Aorta (tissue), 5 donors: Measurements from ENCODE around the gene MAP3K5. TPM values are rescaled to one million over a fixed set of nuclear protein-coding genes. Genes with fewer than 3 reads are reported as not detected.

Source experiments
- ATAC-seq: fragments of 200-7000 bp; cut with Tn5 transposase; one replicate; pipeline ENCODE4 v1.9.1; 2022; ENCODE audit warnings: moderate library complexity; ENCODE audit not compliant: low FRiP score
- DNase-seq, 2 donors: peaks; one replicate each; pipeline ENCODE4 v3.0.0-alpha.2; 2020
- H3K27ac ChIP-seq, 2 donors: one replicate each; pipeline ENCODE4 v1.5.1; 2013; ENCODE audit warnings: low read length in 2 of 2, mild to moderate bottlenecking in 2 of 2, moderate library complexity in 2 of 2, control low read depth in 1 of 2, inconsistent platforms in 1 of 2, low read depth in 1 of 2
- H3K27me3 ChIP-seq, 2 donors: one replicate each; pipeline ENCODE4 v1.6.1; 2013; ENCODE audit warnings: control low read depth in 1 of 2, low read length in 1 of 2, mild to moderate bottlenecking in 1 of 2, moderate library complexity in 1 of 2; ENCODE audit not compliant: insufficient read depth in 2 of 2, control insufficient read depth in 1 of 2
- H3K36me3 ChIP-seq, 2 donors: one replicate each; pipeline ENCODE4 v1.6.1; 2013; ENCODE audit warnings: control low read depth in 1 of 2, low read length in 1 of 2, mild to moderate bottlenecking in 1 of 2; ENCODE audit not compliant: insufficient read depth in 2 of 2, control insufficient read depth in 1 of 2
- H3K4me1 ChIP-seq, 2 donors: one replicate each; pipeline ENCODE4 v1.6.1; 2013; ENCODE audit warnings: low read length in 2 of 2, control low read depth in 1 of 2, mild to moderate bottlenecking in 1 of 2, moderate library complexity in 1 of 2; ENCODE audit not compliant: insufficient read depth in 2 of 2, control insufficient read depth in 1 of 2
- H3K4me3 ChIP-seq, 2 donors: one replicate each; pipeline ENCODE4 v1.5.1; 2013; ENCODE audit warnings: low read length in 2 of 2, control low read depth in 1 of 2, mild to moderate bottlenecking in 1 of 2
- H3K9me3 ChIP-seq: one replicate; pipeline ENCODE4 v1.6.1; 2013; ENCODE audit warnings: mild to moderate bottlenecking, low read length; ENCODE audit not compliant: control insufficient read depth
- WGBS, 2 donors: extraction: QIAGEN DNeasy Blood & Tissue Kit; methylation state at CpG; one replicate each; pipeline ENCODE4 v1.1.7; 2013; 5-methylcytosine and 5-hydroxymethylcytosine counted together
- intact Hi-C, 2 donors: fragments of 100-400 bp; cut with DNase I; formaldehyde crosslinking; loops; one replicate each; pipeline versions ENCODE4 v1.14.2 to v1.15.0; 2022
- polyA plus RNA-seq, 2 donors: library from polyadenylated mRNA; stranded (reverse); fragments of 200-250 nt; gene quantifications; one replicate each; pipeline ENCODE4 v1.2.3, GENCODE V29; 2013
- total RNA-seq, 2 donors: library from RNA; stranded (reverse); fragmentation: NEBNext Ultra II Directional; extraction: Animal tissue kit (Norgen Biotek cat#: 25700); gene quantifications; one replicate each; pipeline ENCODE4 v1.2.1, GENCODE V29; 2021
- donor health status: healthy with polysubstance abuse.
- donor health status: Bipolar disorder and iron deficiency.
- donor health status: DM: no; HTN: no; CAD: no.
- donor health status: DM: no; HTN: no; CAD: no.
- donor health status: DM: yes; HTN: yes; CAD: no.

MAP3K5 gene
- total and polyA plus RNA-seq, 4 donors = 16.2 to 48.4 (median 35.7) TPM

DNA sequence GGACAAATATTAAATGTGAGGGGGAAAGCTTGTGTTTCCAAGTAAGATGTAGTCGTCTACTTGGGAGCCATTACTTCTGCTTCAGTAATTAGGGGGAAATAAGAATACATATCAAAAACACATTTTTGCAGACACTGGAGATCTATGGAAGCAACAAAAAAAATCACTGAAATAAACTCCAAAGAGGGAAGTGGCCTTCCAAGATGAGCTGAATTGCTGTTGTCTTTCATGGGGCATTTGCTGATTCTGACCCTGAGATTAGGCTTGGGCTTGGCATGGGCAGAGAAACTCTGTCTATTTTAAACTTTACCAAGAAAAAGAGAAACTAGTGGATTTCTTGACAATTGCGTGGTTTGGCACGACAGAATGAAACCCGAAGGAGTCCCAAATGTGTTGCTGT is 120.1 kb downstream of the MAP3K5 start:
- H3K9me3 ChIP-seq = no peaks in the 10 kb centered on the region
- no peak overlapping the region for H3K4me3 ChIP-seq
- no peak for ATAC-seq
- 34 to 45% methylated on average over 4 of the region's 4 CpGs for WGBS, 2 donors
- H3K27ac ChIP-seq = peak overlapping the region in 1 of 2 donors; percentile 10
- peaks cover 3% of the 10 kb centered on the region in 2 donors for H3K4me1 ChIP-seq
- intact Hi-C loops = no loop called here
- H3K36me3 ChIP-seq = peaks cover 0 to 2% of the 10 kb centered on the region in 2 donors
- no peaks in the 10 kb centered on the region for H3K27me3 ChIP-seq
- no peak for DNase-seq

DNA sequence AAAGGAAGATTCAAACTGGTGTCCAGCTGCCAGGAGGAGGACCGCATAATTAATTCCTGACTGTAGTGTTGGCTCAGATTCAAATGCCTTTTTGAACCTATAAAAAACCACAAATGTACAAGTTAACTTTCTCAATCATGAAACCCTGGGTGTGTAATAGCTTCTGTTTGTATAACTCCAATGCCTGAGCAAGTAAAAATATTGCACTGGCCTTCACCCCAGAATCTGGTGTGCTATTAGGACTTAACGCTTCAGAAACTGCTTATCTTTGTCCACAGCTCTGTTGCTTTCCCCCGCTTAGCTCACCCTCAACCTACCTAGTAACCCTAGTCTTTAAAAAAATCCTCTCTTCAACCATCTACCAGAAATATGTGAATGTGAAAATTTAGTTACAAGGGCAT is 123.0 kb downstream of the MAP3K5 start:
- no peak overlapping the region for H3K4me3 ChIP-seq
- H3K36me3 ChIP-seq = peaks cover 0 to 2% of the 10 kb centered on the region in 2 donors
- DNase-seq (no peak), ATAC-seq (no peak)
- H3K27ac ChIP-seq = no peak overlapping the region
- H3K9me3 ChIP-seq = no peaks in the 10 kb centered on the region
- intact Hi-C loops = no loop called here
- 31 to 34% methylated on average over 3 of the region's 3 CpGs for WGBS, 2 donors
- H3K27me3 ChIP-seq = no peaks in the 10 kb centered on the region
- peaks cover 3% of the 10 kb centered on the region in 2 donors for H3K4me1 ChIP-seq

DNA sequence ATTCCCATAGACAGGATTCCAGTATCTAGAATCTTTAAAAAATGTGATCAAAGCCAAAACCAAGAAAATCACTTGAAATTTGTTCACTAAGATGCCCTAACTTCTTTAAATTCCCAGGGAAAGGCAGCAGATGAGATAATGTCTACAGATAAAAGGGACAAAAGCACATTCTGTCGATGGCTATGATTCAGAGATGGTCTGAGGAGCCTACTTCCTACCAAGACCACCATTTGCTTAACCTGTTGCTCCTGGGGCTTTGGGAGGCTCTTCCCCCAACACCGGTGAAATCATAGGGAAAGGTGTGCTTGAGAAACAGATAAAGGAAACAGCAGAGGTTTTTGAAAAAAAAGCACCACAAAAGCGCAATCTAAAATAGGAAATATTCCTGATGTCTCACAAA is 123.7 kb downstream of the MAP3K5 start:
- Histone ChIP-seq H3K9me3 (no peaks in the 10 kb centered on the region), H3K4me3 (no peak overlapping the region), H3K27ac (no peak overlapping the region), H3K36me3 (peaks cover 0 to 2% of the 10 kb centered on the region in 2 donors), H3K4me1 (peaks cover 3% of the 10 kb centered on the region in 2 donors), H3K27me3 (no peaks in the 10 kb centered on the region)
- DNase-seq = no peak
- ATAC-seq = no peak
- WGBS, 2 donors = 86 to 87% methylated on average over 3 of the region's 3 CpGs
- intact Hi-C loops = no loop called here

DNA sequence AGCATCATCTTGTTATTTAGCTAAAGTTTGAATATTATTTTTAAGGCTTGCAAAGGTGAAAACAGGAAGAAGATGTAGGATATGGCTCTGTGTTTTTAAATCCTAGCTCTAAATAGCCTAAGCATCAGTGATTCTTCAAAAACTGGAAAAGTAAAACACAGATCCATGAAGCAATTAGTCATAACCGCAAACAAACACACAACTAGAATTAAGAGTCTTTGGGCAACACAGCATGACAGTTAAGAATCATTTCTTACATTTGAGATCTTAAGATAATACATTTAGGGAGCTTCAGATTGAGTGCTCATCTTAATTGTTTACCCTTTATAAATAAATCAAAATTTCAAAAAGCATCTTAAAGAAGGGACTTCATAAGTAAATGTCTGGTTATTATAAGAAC is 126.2 kb downstream of the MAP3K5 start:
- DNase-seq = no peak
- 95 to 99% methylated on average over 1 of the region's 1 CpG for WGBS, 2 donors
- H3K9me3 ChIP-seq = no peaks in the 10 kb centered on the region
- intact Hi-C loops = no loop called here
- no peak for ATAC-seq
- no peak overlapping the region for H3K4me3 ChIP-seq
- no peaks in the 10 kb centered on the region for H3K27me3 ChIP-seq
- peaks cover 0 to 3% of the 10 kb centered on the region in 2 donors for H3K4me1 ChIP-seq
- peaks cover 0 to 2% of the 10 kb centered on the region in 2 donors for H3K36me3 ChIP-seq
- H3K27ac ChIP-seq = no peak overlapping the region

DNA sequence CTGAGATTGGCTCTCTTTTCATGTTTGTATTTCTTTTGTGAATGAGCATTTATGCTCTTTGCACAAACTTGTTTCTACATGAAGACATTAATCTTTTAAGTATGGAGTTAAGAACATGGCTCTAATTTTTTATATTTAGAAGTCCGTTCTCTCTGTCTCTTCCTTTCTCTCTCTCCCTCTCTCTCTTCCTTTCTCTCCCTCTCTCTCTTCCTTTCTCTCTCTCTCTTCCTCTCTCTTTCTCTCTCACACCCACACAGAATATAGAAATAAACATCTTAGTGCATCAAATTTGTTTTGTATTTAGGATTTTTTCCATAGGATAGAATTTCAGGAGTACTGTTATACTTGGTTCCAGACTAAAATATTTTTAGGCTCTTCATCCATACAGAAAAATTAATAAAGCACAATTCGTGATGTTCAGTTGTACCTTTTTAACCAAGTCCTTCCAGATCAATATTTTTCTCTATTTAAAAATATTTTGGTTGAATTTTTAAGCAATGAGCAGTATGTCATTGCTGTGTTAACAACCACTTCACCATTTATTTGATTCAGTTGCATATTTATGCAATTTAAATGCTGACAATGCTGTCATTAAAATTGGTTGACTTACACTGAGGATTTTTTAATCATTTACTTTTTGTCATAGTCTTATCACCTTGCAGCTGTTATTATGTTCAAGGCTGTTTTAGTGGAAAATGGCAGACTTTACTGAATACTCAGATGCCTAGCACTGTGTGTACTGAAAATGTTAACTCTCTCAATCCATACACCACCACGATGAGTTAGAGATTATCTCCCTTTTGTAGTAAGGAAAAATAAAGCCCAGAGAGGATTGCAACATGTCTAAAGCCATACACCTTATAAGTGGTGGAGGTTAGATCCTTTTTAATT is 129.7 kb downstream of the MAP3K5 start:
- WGBS, 2 donors = 88 to 91% methylated on average over 3 of the region's 3 CpGs
- Histone ChIP-seq H3K4me1 (no peaks in the 10 kb centered on the region), H3K4me3 (no peak overlapping the region), H3K27me3 (no peaks in the 10 kb centered on the region), H3K36me3 (peaks cover 0 to 2% of the 10 kb centered on the region in 2 donors), H3K27ac (no peak overlapping the region), H3K9me3 (no peaks in the 10 kb centered on the region)
- intact Hi-C loops = no loop called here
- ATAC-seq (no peak), DNase-seq (no peak)

DNA sequence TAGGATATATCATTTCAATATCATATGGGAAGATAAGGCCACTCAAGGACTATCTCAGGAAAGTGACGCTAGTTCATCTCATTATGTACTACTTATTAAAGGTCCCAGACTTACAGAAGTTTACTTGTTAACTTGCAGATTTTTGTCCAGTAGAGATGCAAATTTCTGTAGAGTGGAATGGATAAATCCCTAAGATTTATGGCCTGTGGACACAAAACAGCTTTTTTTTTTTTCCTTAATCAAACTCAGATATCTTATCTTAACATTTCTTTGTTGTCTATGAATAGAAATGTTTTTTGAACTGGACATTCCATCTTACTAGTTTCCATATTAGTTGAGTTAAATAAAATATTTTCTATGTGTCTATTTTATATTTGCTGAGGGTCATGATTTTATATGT is 131.6 kb downstream of the MAP3K5 start:
- DNase-seq = no peak
- Histone ChIP-seq H3K27me3 (no peaks in the 10 kb centered on the region), H3K4me1 (peaks cover 0 to 4% of the 10 kb centered on the region in 2 donors), H3K36me3 (peaks cover 0 to 2% of the 10 kb centered on the region in 2 donors), H3K27ac (no peak overlapping the region), H3K9me3 (no peaks in the 10 kb centered on the region), H3K4me3 (no peak overlapping the region)
- intact Hi-C loops = no loop called here
- no peak for ATAC-seq
- WGBS, 2 donors = 98 to 100% methylated on average over 1 of the region's 1 CpG

DNA sequence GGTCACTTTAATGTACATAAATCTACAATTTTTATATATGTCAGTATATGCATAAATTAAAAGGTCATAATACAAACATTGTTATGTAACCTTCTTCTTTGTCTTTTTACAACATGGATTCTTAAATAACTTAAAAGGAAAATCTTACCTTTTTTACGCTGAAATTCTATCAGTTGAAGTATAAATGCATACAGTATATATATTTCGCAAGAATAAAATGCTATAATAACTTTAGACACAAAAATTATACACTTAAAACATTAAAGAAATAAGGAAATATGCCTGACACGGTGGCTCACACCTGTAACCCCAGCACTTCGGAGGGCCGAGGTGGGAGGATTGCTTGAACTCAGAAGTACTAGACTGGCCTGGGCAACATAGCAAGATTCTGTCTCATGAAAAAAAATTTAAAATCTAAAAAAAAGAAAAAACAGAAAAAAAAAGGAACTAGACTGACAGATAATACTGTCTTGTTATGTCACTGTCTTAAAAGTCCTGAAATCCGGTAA is 132.2 kb downstream of the MAP3K5 start:
- no peak for DNase-seq
- WGBS, 2 donors = 95 to 98% methylated on average over 6 of the region's 6 CpGs
- Histone ChIP-seq H3K36me3 (peaks cover 0 to 2% of the 10 kb centered on the region in 2 donors), H3K27me3 (no peaks in the 10 kb centered on the region), H3K4me1 (peaks cover 0 to 4% of the 10 kb centered on the region in 2 donors), H3K27ac (no peak overlapping the region), H3K9me3 (no peaks in the 10 kb centered on the region), H3K4me3 (no peak overlapping the region)
- no peak for ATAC-seq
- intact Hi-C loops = no loop called here

DNA sequence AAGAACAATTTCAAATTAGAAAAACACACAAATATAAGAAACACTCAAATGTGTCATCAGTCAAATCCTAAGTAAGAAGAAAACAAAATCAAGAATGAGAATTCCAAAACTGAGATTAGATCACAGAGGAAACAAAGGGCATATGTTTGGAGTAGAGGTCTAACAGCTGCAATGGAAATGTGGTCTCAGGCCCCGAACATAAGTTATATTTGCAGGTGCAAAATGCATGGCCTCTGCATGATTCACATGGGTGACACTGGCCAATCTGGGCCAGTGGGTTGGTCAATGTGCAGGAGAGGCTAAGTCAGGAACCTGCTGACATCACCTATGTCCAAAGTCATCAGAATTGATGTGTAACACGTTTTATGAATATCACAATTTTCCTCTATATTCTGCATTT is 133.6 kb downstream of the MAP3K5 start:
- peaks cover 0 to 4% of the 10 kb centered on the region in 2 donors for H3K4me1 ChIP-seq
- WGBS, 2 donors = 79 to 89% methylated on average over 2 of the region's 2 CpGs
- intact Hi-C loops = no loop called here
- no peaks in the 10 kb centered on the region for H3K9me3 ChIP-seq
- H3K4me3 ChIP-seq = no peak overlapping the region
- no peak overlapping the region for H3K27ac ChIP-seq
- peaks cover 0 to 2% of the 10 kb centered on the region in 2 donors for H3K36me3 ChIP-seq
- ATAC-seq (no peak), DNase-seq (no peak)
- H3K27me3 ChIP-seq = no peaks in the 10 kb centered on the region

DNA sequence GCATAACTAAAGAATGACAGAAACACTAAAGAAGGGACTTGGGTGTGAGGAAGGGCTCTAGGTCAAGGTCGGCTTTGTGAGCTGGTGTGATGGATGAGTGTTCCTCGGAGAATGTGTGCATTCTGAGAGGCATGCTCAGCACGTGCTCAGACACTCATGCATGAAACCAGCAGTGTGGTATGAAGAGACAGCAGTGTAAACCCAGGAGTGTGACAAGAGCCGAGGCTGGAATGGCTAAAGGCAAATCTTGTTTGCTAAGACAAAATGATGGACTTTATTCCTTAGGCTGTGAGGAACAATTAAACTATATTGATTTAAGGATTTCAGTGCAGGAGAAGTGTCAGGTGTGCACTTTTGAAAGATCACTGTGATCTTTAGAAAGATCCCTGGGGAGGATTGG is 134.6 kb downstream of the MAP3K5 start:
- Histone ChIP-seq H3K9me3 (no peaks in the 10 kb centered on the region), H3K27ac (no peak overlapping the region), H3K36me3 (peaks cover 0 to 2% of the 10 kb centered on the region in 2 donors), H3K27me3 (no peaks in the 10 kb centered on the region), H3K4me1 (peaks cover 0 to 4% of the 10 kb centered on the region in 2 donors), H3K4me3 (no peak overlapping the region)
- 61 to 68% methylated on average over 4 of the region's 4 CpGs for WGBS, 2 donors
- intact Hi-C loops = no loop called here
- DNase-seq (no peak), ATAC-seq (no peak)
